C4-2B (cell line): Measurements from ENCODE around the gene TIGD1.

Source experiments
- H3K27ac ChIP-seq: fragments of 450-650 bp; 2 replicates; pipeline ENCODE4 v1.5.1; 2017
- ZFX ChIP-seq: fragments of 450-650 bp; IDR thresholded peaks from 2 replicates; pipeline ENCODE4 v1.6.1; 2017
- TF ChIP-seq, protein P1 (sequence below): fragments of 450-650 bp; conservative IDR thresholded peaks from 2 replicates; pipeline ENCODE4 v1.5.1; 2017; ENCODE audit warnings: mild to moderate bottlenecking

Gene TIGD1

DNA sequence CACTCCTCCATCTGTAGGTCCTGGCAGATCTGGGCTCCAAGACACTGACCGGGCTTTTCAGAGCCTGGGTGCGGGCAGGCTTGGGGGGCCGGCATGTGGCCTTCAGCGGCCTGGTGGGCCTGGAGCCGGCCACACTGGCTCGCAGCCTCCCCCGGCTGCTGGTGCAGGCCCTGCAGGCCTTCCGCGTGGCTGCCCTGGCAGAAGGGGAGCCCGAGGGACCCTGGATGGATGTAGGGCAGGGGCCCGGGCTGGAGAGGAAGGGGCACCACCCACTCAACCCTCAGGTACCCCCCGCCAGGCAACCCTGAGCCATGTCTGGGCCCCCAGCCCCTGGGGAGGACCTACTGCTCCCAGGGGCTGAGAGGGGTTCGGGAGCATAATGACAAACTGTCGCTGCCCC is 25.2 kb downstream of the TIGD1 start:
- TF ChIP-seq, protein P1, sequence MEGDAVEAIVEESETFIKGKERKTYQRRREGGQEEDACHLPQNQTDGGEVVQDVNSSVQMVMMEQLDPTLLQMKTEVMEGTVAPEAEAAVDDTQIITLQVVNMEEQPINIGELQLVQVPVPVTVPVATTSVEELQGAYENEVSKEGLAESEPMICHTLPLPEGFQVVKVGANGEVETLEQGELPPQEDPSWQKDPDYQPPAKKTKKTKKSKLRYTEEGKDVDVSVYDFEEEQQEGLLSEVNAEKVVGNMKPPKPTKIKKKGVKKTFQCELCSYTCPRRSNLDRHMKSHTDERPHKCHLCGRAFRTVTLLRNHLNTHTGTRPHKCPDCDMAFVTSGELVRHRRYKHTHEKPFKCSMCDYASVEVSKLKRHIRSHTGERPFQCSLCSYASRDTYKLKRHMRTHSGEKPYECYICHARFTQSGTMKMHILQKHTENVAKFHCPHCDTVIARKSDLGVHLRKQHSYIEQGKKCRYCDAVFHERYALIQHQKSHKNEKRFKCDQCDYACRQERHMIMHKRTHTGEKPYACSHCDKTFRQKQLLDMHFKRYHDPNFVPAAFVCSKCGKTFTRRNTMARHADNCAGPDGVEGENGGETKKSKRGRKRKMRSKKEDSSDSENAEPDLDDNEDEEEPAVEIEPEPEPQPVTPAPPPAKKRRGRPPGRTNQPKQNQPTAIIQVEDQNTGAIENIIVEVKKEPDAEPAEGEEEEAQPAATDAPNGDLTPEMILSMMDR, result no peak
- TF ChIP-seq ZFX, result no peak
- H3K27ac ChIP-seq, result no peak overlapping the region

GRCh38 chr2:232524771-232525170 is 25.6 kb downstream of the TIGD1 start:
- H3K27ac ChIP-seq, result no peak overlapping the region
- TF ChIP-seq ZFX, result no peak
- TF ChIP-seq, protein P1, result no peak

- H3K27ac ChIP-seq, result no peak overlapping the region
Measured at GRCh38 chr2:232523682-232524597, 26.4 kb downstream of the TIGD1 start.

DNA sequence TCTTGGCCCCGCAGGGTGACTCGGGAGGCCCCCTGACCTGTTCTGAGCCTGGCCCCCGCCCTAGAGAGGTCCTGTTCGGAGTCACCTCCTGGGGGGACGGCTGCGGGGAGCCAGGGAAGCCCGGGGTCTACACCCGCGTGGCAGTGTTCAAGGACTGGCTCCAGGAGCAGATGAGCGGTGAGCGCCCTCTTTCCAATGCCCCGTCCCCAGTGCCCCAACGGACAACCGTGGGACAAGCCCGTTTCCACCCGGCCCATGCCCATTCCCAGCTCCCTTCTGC is 27.0 kb downstream of the TIGD1 start:
- no peak for TF ChIP-seq ZFX
- TF ChIP-seq, protein P1, result no peak
- H3K27ac ChIP-seq, result no peak overlapping the region

More at GRCh38 chr2:232523682-232524597, 26.4 kb downstream of the TIGD1 start:
- TF ChIP-seq ZFX, result no peak
- TF ChIP-seq, protein P1, result no peak

DNA sequence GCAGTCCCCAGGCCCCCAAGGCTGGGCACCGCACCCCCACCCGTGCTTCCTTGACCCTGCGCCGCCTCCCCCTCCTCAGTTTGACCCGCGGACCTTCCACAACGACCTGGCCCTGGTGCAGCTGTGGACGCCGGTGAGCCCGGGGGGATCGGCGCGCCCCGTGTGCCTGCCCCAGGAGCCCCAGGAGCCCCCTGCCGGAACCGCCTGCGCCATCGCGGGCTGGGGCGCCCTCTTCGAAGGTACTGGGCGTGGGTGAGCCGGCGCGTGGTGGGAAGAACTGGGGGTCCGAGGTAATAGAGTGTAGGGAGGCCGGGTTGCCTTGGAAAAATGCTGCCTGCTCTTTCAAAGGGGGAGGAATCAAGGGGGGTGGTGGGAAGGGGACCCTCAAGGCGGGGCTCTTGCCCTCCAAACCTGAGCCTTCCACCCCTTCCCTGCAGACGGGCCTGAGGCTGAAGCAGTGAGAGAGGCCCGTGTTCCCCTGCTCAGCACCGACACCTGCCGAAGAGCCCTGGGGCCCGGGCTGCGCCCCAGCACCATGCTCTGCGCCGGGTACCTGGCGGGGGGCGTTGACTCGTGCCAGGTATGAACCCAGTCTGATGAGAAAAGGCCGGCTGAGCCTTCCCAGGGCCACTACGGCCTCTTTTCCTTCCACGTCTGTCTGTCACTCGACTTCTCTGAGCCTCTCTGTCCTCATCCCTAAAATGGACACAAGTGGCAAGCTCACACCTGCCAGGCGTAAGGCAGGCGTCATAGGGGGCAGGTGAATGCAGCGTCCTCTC is 27.5 kb downstream of the TIGD1 start:
- H3K27ac ChIP-seq, result no peak overlapping the region
- no peak for TF ChIP-seq ZFX
- TF ChIP-seq, protein P1, result no peak

DNA sequence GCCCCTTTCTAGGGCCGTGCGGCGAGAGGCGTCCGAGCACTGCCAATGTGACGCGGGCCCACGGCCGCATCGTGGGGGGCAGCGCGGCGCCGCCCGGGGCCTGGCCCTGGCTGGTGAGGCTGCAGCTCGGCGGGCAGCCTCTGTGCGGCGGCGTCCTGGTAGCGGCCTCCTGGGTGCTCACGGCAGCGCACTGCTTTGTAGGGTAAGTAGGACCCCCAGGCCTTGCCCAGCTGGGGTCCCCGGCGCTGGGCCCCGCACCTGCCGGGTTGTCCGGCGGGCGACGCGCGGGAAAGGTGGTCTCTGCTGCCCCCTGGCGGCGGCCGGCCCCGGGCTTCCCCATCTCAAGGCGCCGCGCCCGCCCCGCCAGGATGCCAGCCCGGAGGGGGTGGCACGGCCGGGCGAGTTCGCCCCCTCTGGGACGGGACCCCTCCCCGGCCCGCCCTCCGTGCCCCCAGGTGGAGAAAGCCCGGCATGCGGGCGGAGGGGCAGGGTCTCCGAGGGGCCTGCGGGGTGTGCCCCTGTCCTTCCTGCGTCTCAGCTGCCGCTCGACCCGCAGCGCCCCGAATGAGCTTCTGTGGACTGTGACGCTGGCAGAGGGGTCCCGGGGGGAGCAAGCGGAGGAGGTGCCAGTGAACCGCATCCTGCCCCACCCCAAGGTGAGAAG is 28.3 kb downstream of the TIGD1 start:
- TF ChIP-seq, protein P1, result peak; percentile 90
- TF ChIP-seq ZFX, result no peak
- no peak overlapping the region for H3K27ac ChIP-seq

DNA sequence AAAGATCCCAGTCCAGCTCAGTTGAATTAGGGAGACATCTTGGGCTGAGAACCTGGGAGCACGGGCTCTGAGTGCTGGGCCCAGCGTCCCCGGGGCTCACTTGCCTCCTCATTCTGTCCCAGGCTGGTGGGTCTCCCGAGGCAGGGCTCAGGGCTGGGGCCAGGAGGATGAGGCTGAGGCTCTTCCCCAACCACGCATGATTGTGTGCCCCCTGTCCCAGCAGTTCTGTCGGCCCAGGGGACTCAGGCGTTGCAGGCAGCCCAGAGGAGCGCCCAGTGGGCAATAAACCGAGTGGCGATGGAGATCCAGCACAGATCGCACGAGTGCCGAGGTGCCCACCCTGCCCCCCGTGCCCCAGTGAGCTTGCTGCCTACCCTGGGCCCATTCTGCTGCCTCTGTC is 29.3 kb downstream of the TIGD1 start:
- no peak overlapping the region for H3K27ac ChIP-seq
- no peak for TF ChIP-seq ZFX
- TF ChIP-seq, protein P1, result no peak
